GM19238 (cell line): ENCODE results near the gene P2RX5.
"Not testable (repeated sequence)": the region's sequence is repeated elsewhere in the genome, so short reads cannot be mapped to it uniquely, and the experiment has no call there.

Experiments
- DNase-seq: peaks from one replicate; pipeline ENCODE4 v3.0.0; 2011; ENCODE audit warnings: low spot score; ENCODE audit not compliant: insufficient read length

P2RX5 gene

GRCh38 chr17:3695723-3696411, at the start of gene P2RX5:
TSS of gene P2RX5 (minus strand) at chr17:3696155. CDS start at chr17:3696005, 150 bp downstream.
- DNase-seq = peak; percentile 48

GRCh38 chr17:3745071-3745470, 49.1 kb upstream of the P2RX5 start:
- no peak for DNase-seq

- DNase-seq = no peak
Observed at GRCh38 chr17:3744014-3744413, 48.1 kb upstream of the P2RX5 start.

- no peak for DNase-seq
Observed at GRCh38 chr17:3740611-3741073, 44.7 kb upstream of the P2RX5 start.

GRCh38 chr17:3739422-3740124, 43.6 kb upstream of the P2RX5 start:
- no peak for DNase-seq

GRCh38 chr17:3738562-3739295, 42.8 kb upstream of the P2RX5 start:
- no peak for DNase-seq

- DNase-seq = no peak
Observed at GRCh38 chr17:3735515-3735914, 39.6 kb upstream of the P2RX5 start.

GRCh38 chr17:3734911-3735276, 38.9 kb upstream of the P2RX5 start:
- not testable (repeated sequence) for DNase-seq

- DNase-seq = no peak
Observed at GRCh38 chr17:3732210-3732621, 36.3 kb upstream of the P2RX5 start.

GRCh38 chr17:3730881-3731429, 35.0 kb upstream of the P2RX5 start:
- DNase-seq = no peak

GRCh38 chr17:3729881-3730280, 33.9 kb upstream of the P2RX5 start:
- no peak for DNase-seq

- not testable (repeated sequence) for DNase-seq
Observed at GRCh38 chr17:3728099-3728498, 32.1 kb upstream of the P2RX5 start.

GRCh38 chr17:3727041-3727440, 31.1 kb upstream of the P2RX5 start:
- no peak for DNase-seq

GRCh38 chr17:3724378-3725077, 28.6 kb upstream of the P2RX5 start:
- no peak for DNase-seq

GRCh38 chr17:3723556-3724377, 27.8 kb upstream of the P2RX5 start, which contains the start of gene HASPIN:
TSS of gene HASPIN (plus strand) at chr17:3723903. CDS start at chr17:3723936, 33 bp downstream.
- DNase-seq = peak; percentile 95

- DNase-seq = no peak
Observed at GRCh38 chr17:3723188-3723555, 27.2 kb upstream of the P2RX5 start.

- no peak for DNase-seq
Observed at GRCh38 chr17:3722716-3723115, 26.8 kb upstream of the P2RX5 start.

- no peak for DNase-seq
Observed at GRCh38 chr17:3719265-3719664, 23.3 kb upstream of the P2RX5 start.

- no peak for DNase-seq
Observed at GRCh38 chr17:3718201-3718600, 22.2 kb upstream of the P2RX5 start.

GRCh38 chr17:3715296-3715695, 19.3 kb upstream of the P2RX5 start:
- DNase-seq = no peak
